Naive B cell (primary cell): ENCODE measurements around the gene PATJ. TPM values are rescaled to one million over a fixed set of nuclear protein-coding genes. Genes with fewer than 3 reads are reported as not detected.

Source experiments
- ATAC-seq, 2 donors: fragments of 150-1000 bp; cut with Tn5 transposase; 2 replicates each; pipeline ENCODE4 v1.10.0; 2021; ENCODE audit warnings: low read depth in 2 of 2, mild to moderate bottlenecking in 2 of 2, moderate library complexity in 2 of 2
- DNase-seq: peaks from one replicate; pipeline ENCODE4 v3.0.0; 2022
- H3K27ac Mint-ChIP-seq, 6 donors: one replicate each; pipeline ENCODE4 v1.8.0; 2020 to 2022; ENCODE audit warnings: mild to moderate bottlenecking in 6 of 6, mixed read lengths in 6 of 6, moderate library complexity in 5 of 6, inconsistent platforms in 2 of 6
- H3K27me3 Mint-ChIP-seq, 3 donors: one replicate each; pipeline ENCODE4 v1.8.0; 2021 to 2022; ENCODE audit warnings: mixed read lengths in 3 of 3, mild to moderate bottlenecking in 1 of 3
- H3K36me3 Mint-ChIP-seq, 2 donors: one replicate each; pipeline ENCODE4 v1.8.0; 2020 to 2022; ENCODE audit warnings: mixed read lengths in 2 of 2, inconsistent platforms in 1 of 2, mild to moderate bottlenecking in 1 of 2
- H3K4me1 Mint-ChIP-seq, 3 donors: one replicate each; pipeline ENCODE4 v1.8.0; 2020 to 2022; ENCODE audit warnings: mixed read lengths in 3 of 3, inconsistent platforms in 1 of 3, mild to moderate bottlenecking in 1 of 3, moderate library complexity in 1 of 3
- H3K4me3 Mint-ChIP-seq, 8 donors: one replicate each; pipeline ENCODE4 v1.8.0; 2020 to 2022; ENCODE audit warnings: mild to moderate bottlenecking in 8 of 8, mixed read lengths in 8 of 8, moderate library complexity in 8 of 8, inconsistent platforms in 2 of 8
- H3K9me3 Mint-ChIP-seq, 7 donors: one replicate each; pipeline ENCODE4 v1.8.0; 2020 to 2022; ENCODE audit warnings: mixed read lengths in 7 of 7, mild to moderate bottlenecking in 5 of 7, inconsistent platforms in 2 of 7, moderate library complexity in 1 of 7
- polyA plus RNA-seq, 6 donors: library from polyadenylated mRNA; unstranded; fragments of 300-500 nt; fragmentation: Illumina TruSeq; gene quantifications; one replicate each; pipeline ENCODE4 v1.2.3, GENCODE V29; 2021; ENCODE audit warnings: low read depth in 6 of 6

PATJ gene
- polyA plus RNA-seq, 6 donors from 2014 or later = 5.5 to 18.9 (median 11.0) TPM

DNA sequence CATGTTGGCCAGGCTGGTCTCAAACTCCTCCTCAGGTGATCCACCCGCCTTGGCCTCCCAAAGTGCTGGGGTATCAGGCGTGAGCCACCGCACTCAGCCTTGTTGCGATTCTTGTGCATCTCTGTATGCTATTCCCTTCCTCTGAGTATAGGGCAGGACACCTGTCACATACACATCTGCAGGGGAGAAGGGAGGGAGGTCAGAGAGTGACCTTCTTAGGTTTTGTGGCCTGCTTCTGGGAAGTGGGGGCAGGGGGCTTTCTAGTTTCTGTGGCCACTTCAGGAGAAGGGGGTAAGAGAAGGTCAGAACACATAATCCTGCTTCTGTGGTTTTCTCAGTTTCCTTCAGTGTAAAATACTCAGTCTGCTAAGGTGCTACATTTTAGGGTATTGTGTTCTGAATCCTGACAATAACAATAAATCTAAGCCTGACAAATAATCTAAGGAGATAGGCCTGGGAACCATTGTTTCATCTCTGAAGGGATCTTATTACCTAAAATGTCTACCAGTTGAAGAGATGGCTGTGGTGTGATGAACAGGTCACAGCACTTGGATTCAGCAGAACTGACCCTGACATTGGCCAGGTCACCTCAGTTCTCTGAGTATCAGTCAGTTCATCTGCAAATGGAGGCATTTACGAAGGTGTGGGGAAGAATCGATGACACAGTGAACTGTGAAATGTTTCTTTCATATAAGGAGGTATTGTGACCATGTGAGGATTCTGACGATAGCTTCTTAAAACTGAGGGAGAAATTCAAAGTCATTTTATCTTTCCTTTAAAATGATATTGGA is 239.8 kb downstream of the PATJ start:
- ATAC-seq (no peak), DNase-seq (no peak)
- Mint-ChIP-seq H3K4me3 (no peak overlapping the region), H3K27ac (peak overlapping the region in 1 of 6 donors; percentile 65), H3K27me3 (no peaks in the 10 kb centered on the region), H3K36me3 (no peaks in the 10 kb centered on the region), H3K4me1 (no peaks in the 10 kb centered on the region), H3K9me3 (no peaks in the 10 kb centered on the region)

DNA sequence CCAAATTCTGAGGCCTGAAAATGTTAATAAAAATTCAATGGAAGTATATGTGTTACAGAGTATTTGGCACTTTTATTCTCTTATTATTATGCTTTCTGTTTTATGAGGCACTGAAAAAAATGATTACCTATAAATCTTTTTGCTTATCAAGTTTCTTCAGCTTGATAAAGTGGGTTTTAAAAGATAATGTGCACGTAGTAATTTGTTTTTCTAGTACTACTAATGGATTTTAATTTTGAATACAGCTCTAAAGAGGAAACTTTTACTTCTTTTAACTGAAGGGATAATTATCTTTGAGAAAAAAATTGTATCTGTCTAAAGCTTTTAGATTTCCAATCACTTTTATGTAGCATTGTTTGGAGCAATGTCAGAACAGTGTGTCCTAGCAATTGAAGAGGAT is 241.0 kb downstream of the PATJ start:
- no peak overlapping the region for H3K27ac Mint-ChIP-seq
- DNase-seq (no peak), ATAC-seq (no peak)
- no peaks in the 10 kb centered on the region for H3K36me3 Mint-ChIP-seq
- H3K4me3 Mint-ChIP-seq = no peak overlapping the region
- H3K27me3 Mint-ChIP-seq = no peaks in the 10 kb centered on the region
- H3K4me1 Mint-ChIP-seq = no peaks in the 10 kb centered on the region
- H3K9me3 Mint-ChIP-seq = no peaks in the 10 kb centered on the region

DNA sequence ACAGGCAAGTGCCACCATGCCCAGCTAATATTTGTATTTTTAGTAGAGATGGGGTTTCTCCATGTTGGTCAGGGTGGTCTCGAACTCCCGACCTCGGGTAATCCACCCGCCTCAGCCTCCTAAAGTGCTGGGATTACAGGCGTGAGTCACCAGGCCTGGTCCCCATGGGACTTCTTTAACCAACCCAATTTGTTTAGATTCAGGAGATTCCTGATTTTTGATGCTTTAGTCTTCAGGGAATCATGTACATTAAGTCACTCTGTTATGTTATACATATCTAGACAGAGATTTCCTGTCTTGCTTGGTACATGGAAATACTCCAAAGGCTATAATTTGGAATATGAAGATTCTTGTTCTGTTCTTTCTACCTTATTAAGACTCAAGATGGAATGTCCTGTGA is 250.0 kb downstream of the PATJ start:
- Mint-ChIP-seq H3K9me3 (no peaks in the 10 kb centered on the region), H3K27me3 (no peaks in the 10 kb centered on the region), H3K27ac (no peak overlapping the region), H3K4me1 (no peaks in the 10 kb centered on the region), H3K36me3 (peaks cover 12 to 22% of the 10 kb centered on the region in 2 donors), H3K4me3 (no peak overlapping the region)
- ATAC-seq (no peak), DNase-seq (no peak)

DNA sequence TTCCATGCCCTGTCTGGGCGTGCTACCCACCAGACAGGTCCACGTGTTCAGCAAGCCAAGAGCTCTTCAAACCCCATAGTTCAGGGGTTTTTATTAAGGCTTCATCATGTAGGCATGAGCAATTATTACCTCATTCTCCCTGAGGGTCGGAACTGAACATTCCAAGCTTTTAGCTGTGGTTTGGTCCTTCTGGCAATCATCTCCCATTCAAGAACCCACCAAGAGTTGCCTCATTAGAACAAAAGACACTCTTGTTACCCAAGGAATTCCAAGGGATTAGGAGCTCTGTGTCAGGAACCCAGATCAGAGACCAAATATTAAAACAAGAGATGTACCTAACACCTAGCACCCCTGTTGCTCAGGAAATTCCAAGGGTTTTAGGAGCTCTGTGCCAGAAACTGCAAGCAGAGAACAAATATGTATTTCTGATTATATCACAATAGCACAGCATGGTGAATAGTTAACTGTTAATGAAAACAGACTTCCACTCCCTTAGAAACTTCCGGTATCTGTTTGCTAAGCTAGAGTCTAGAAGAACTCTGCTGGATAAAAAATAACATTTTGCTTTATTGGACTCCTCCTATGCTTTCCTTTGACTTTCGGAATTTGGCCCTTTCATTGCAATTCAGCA is 251.2 kb downstream of the PATJ start:
- H3K9me3 Mint-ChIP-seq = no peaks in the 10 kb centered on the region
- ATAC-seq = no peak
- DNase-seq = no peak
- H3K4me3 Mint-ChIP-seq = peak overlapping the region in 1 of 8 donors; percentile 6
- no peak overlapping the region for H3K27ac Mint-ChIP-seq
- no peaks in the 10 kb centered on the region for H3K27me3 Mint-ChIP-seq
- H3K4me1 Mint-ChIP-seq = no peaks in the 10 kb centered on the region
- peaks cover 12 to 23% of the 10 kb centered on the region in 2 donors for H3K36me3 Mint-ChIP-seq

DNA sequence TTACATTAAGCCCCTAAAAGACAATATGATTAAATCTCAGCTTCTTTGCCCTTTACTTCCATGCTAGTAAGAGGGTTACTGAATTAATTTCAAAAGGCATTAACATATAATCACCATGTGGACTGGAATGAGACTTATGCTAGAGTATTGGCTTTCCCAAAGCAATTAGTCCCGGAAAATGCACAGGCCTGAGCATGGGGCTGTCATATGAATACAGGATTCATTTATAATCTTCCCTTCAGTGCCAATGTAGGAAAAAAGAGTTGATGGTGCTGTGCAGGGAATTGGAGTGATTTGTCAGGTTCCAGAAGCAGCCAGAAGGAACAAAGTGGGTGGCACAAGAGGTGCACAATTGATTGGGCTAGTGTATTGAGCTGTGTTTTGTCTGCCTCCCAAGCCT is 253.4 kb downstream of the PATJ start:
- Mint-ChIP-seq H3K36me3 (peaks cover 18 to 31% of the 10 kb centered on the region in 2 donors), H3K27ac (no peak overlapping the region), H3K27me3 (no peaks in the 10 kb centered on the region), H3K4me1 (no peaks in the 10 kb centered on the region), H3K4me3 (no peak overlapping the region), H3K9me3 (peaks cover 0 to 2% (median 0%) of the 10 kb centered on the region in 7 donors)
- ATAC-seq (no peak), DNase-seq (no peak)

DNA sequence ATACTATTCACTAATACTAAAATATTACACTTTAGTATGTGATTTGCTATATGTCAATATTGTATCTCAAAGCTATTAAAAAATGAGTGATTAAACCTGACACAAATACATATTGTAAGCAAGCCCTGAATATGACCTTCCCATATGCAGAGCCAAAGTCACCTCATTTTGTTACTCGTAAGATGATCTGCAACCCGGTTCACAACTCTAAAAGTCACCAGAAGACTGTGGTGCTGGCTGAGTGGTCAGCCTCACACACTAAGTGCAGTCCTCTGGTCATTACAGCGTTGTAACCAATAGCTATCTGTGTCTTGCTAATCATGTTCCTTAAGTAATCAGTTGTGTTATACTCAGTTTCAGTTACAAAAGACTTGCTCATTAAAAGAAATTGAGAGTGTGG is 254.8 kb downstream of the PATJ start:
- Mint-ChIP-seq H3K27me3 (no peaks in the 10 kb centered on the region), H3K9me3 (peaks cover 0 to 3% (median 0%) of the 10 kb centered on the region in 7 donors), H3K4me1 (no peaks in the 10 kb centered on the region), H3K27ac (no peak overlapping the region), H3K36me3 (peaks cover 18 to 24% of the 10 kb centered on the region in 2 donors), H3K4me3 (no peak overlapping the region)
- ATAC-seq (no peak), DNase-seq (no peak)

DNA sequence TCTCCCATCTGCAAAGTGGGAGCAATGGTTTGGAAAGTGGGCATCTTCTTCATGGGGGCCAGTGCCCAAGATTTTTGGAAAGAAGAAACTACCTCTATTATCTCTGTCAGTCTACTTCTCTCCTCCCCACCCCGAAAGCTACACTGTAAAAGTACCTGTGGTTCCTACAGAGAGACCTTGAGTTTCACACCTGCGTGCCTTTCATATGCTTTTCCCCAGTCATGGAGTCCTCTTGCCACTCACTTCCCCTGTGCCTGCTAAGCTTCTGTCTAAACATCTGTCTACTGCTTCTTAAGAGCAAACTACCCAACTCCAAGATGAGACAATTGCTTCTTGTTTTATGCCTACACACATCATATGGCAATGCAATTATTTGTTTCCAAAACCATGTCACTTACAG is 261.5 kb downstream of the PATJ start:
- H3K36me3 Mint-ChIP-seq = peaks cover 5 to 14% of the 10 kb centered on the region in 2 donors
- no peak for ATAC-seq
- H3K4me1 Mint-ChIP-seq = no peaks in the 10 kb centered on the region
- DNase-seq = no peak
- peaks cover 0 to 3% (median 0%) of the 10 kb centered on the region in 7 donors for H3K9me3 Mint-ChIP-seq
- no peaks in the 10 kb centered on the region for H3K27me3 Mint-ChIP-seq
- H3K4me3 Mint-ChIP-seq = no peak overlapping the region
- H3K27ac Mint-ChIP-seq = no peak overlapping the region

DNA sequence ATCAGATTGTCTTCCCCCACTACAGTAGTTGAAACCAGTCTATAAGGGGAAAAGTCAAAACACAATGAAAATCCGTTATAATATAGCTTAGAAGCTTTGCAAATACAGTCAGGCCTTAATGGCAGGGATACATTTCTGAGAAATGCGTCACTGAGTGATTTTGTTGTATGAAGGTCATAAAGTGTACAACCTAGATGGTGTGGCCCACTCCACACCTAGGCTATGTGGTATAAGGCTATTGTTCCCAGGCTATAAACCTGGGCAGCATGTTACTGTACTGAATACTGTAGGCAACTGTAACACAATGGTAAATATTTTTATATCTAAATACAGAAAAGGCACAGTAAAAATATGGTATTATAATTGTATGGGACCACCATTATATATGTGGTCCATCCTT is 264.4 kb downstream of the PATJ start:
- H3K9me3 Mint-ChIP-seq = no peaks in the 10 kb centered on the region
- no peaks in the 10 kb centered on the region for H3K4me1 Mint-ChIP-seq
- no peak for DNase-seq
- no peak overlapping the region for H3K27ac Mint-ChIP-seq
- no peak overlapping the region for H3K4me3 Mint-ChIP-seq
- no peaks in the 10 kb centered on the region for H3K27me3 Mint-ChIP-seq
- H3K36me3 Mint-ChIP-seq = peaks cover 0 to 9% of the 10 kb centered on the region in 2 donors
- ATAC-seq = no peak

DNA sequence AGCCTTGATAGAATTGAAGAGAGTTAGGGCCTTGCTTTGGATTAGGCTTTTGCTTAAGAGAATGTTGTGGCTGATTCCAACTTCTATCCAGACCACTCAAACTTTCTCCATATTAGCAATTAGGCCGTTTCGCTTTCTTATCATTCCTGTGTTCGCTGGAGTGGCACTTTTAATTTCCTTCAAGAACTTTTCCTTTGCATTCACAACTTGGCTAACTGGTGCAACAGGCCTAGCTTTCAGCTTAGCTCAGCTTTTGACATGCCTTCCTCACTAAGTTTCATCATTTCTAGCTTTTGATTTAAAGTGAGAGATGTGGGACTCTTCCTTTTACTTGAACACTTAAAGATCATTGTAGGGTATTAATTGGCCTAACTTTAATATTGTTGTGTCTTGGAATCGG is 268.7 kb downstream of the PATJ start:
- no peak for ATAC-seq
- Mint-ChIP-seq H3K27me3 (no peaks in the 10 kb centered on the region), H3K4me3 (no peak overlapping the region), H3K9me3 (no peaks in the 10 kb centered on the region), H3K27ac (no peak overlapping the region), H3K36me3 (peaks cover 7 to 9% of the 10 kb centered on the region in 2 donors), H3K4me1 (no peaks in the 10 kb centered on the region)
- DNase-seq = no peak

DNA sequence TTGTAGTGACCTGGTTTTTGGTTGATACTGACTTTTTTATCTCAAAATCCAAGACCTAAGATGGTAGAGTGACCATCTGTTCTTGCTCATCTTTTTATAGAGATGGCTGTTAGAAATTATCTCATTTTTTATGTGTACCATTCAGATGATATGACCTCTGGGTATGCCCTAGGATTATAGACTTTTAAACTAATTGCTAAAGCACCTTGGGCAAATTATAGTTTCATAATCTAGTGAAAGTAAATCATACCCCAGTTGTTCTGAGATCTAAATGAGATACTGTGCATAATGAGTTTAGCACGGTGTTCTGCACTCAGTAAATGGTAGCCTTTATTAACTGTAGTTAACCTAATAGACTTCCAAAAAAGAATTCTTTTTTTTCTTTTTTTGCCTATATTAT is 269.8 kb downstream of the PATJ start:
- DNase-seq = no peak
- no peaks in the 10 kb centered on the region for H3K9me3 Mint-ChIP-seq
- no peak overlapping the region for H3K27ac Mint-ChIP-seq
- H3K4me3 Mint-ChIP-seq = no peak overlapping the region
- H3K4me1 Mint-ChIP-seq = no peaks in the 10 kb centered on the region
- no peaks in the 10 kb centered on the region for H3K27me3 Mint-ChIP-seq
- no peak for ATAC-seq
- peaks cover 7 to 8% of the 10 kb centered on the region in 2 donors for H3K36me3 Mint-ChIP-seq

DNA sequence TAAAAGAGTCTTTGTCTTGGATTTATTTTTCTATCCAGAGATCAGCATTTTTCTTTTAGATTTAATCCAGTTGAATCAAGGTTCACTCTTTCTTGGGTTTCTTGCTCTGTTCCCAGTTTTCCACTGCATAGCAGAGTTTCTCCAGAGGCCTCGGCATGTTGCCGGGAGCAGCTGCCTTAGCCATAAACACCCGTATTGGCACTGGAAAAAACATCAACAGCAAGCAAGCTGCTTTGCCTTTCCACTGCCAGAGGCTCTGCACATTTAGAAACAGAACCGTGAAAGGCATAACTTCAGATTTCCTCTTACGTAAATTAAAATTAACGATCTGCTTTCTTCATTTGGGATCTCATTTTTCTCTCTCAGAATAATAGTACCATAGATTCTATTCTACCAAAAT is 270.6 kb downstream of the PATJ start:
- no peaks in the 10 kb centered on the region for H3K27me3 Mint-ChIP-seq
- no peaks in the 10 kb centered on the region for H3K9me3 Mint-ChIP-seq
- no peak overlapping the region for H3K27ac Mint-ChIP-seq
- H3K36me3 Mint-ChIP-seq = peaks cover under 1 to 7% of the 10 kb centered on the region in 2 donors
- DNase-seq = no peak
- no peak overlapping the region for H3K4me3 Mint-ChIP-seq
- no peaks in the 10 kb centered on the region for H3K4me1 Mint-ChIP-seq
- ATAC-seq = no peak

DNA sequence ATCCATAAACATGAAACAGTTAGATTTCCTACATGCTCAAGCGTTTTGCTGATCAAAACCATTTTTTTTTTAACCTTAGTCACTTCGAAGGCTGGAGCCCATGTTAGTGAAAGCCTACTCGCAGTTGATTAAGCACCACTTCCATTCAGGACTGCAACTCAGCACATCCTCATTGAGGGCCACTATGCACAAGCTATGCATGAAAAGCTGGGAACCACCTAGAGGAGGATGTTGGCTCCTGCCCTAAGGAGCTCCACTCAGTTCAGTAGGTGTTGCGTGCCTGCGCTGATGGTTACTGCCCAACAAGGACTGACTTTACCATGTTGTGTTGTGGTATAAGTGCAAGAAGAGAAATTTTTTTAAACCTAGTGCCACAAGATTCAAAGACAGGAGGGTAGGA is 271.0 kb downstream of the PATJ start:
- H3K4me1 Mint-ChIP-seq = no peaks in the 10 kb centered on the region
- H3K27ac Mint-ChIP-seq = no peak overlapping the region
- ATAC-seq (no peak), DNase-seq (no peak)
- H3K27me3 Mint-ChIP-seq = no peaks in the 10 kb centered on the region
- H3K36me3 Mint-ChIP-seq = peaks cover 2 to 7% of the 10 kb centered on the region in 2 donors
- no peak overlapping the region for H3K4me3 Mint-ChIP-seq
- no peaks in the 10 kb centered on the region for H3K9me3 Mint-ChIP-seq

DNA sequence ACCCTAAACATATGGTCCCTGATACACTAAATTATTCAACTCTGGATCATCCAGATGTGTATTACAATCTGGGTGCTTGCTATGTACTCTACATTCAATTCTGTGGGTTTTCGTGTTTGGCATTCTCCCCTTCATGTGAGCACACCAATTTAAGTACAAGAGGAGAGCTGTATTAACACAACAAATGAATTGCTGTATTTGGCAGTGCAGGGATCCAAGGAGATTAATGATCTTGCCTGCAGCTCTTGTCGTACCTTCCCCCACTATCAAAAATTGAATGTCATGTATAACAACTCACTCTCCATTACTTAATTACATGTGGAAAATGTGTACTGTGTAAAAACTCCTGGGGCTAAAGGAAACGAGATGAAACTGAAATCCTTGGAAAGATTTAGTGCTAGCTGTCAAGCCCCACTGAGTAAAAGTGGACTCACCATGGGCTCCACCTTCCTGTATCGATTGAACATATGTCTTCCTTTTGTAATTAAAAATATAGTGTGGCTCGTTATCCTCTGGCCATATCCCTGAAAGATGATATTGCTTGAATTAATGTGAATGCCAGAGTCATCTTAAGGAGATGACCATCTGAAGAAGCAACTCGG is 280.2 kb downstream of the PATJ start:
- H3K36me3 Mint-ChIP-seq = peaks cover under 1 to 33% of the 10 kb centered on the region in 2 donors
- ATAC-seq (no peak), DNase-seq (no peak)
- peaks cover 0 to 5% (median 0%) of the 10 kb centered on the region in 3 donors for H3K4me1 Mint-ChIP-seq
- H3K27me3 Mint-ChIP-seq = no peaks in the 10 kb centered on the region
- no peaks in the 10 kb centered on the region for H3K9me3 Mint-ChIP-seq
- no peak overlapping the region for H3K4me3 Mint-ChIP-seq
- peak overlapping the region in 1 of 6 donors; percentile 56 for H3K27ac Mint-ChIP-seq

DNA sequence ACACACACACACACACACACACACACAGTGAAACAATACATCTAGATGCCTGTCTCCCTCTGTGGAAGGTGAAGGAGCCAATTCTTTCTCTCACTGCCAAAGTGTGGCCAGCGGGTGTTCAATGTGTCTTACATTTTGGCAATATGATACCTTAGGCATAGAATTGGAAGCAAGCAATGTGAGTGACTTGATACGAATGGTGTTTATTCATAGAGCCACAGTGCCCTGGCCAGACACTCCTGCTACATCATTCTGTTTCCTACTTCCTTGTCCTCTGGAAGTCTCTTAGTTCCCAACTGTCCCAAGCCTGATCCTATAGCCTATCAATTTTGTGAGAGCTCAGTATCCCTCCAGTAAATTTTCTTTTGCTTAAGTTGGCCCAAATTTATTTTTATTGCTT is 282.4 kb downstream of the PATJ start:
- Mint-ChIP-seq H3K27me3 (no peaks in the 10 kb centered on the region), H3K9me3 (peaks cover 0 to 13% (median 3%) of the 10 kb centered on the region in 7 donors), H3K36me3 (peaks cover 11 to 30% of the 10 kb centered on the region in 2 donors), H3K27ac (no peak overlapping the region), H3K4me1 (peaks cover 3 to 10% (median 3%) of the 10 kb centered on the region in 3 donors), H3K4me3 (no peak overlapping the region)
- no peak for DNase-seq
- ATAC-seq = no peak
